Measurements from ENCODE around the gene PDE3B.

The PDE3B gene

DNA sequence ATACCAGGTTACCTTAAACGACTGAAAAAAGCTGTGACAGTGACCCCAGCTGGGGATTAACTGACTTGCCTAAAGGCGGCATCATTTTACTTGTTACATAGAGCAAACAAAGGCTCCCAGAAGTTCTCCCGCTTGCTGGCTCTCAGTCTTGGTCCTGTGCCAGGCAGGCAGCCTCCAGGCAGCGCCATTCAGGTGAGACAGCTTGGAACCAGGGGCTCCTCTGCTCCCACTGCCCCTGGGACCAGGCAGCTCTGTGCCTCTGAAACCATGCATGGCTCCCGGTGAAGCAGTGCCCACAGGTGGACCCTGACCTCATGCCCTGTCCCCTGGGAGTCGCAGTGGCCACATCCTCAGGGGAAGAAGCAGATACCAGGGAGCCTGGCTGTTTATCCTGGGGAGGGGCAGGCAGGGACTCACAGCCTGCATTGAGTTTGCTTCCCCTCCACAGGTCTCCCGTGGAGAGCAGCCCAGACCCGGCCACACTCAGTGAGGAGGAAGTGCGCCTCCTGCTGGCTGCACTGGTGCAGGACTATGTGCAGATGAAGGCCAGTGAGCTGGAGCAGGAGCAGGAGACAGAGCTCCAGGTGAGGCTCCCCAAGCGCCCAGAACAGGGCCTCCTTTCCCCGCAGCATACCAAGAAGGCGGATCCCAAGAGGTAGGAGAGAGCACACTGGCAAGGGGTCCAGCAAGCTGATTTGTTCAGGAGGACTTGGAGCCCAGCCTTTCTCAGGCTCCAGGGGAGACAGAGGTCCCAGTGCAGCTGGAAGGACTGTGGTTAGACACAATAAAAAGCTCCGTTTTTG is 264.0 kb downstream of the PDE3B start:
- Mint-ChIP-seq H3K27ac (no peak overlapping the region), H3K4me1 (ENCODE audit: low read depth) (peaks cover 36% of the 10 kb centered on the region), H3K36me3 (ENCODE audit: low read depth) (no peaks in the 10 kb centered on the region), H3K4me3 (no peak overlapping the region), H3K9me3 (no peaks in the 10 kb centered on the region), H3K27me3 (peaks cover 32% of the 10 kb centered on the region)
- intact Hi-C loops (cut with micrococcal nuclease) = loop anchor here (1.0 to 5.0 kb wide), 6 partner anchors 117 to 385 kb away; partner anchors contain the start of genes PDE3B and PSMA1

DNA sequence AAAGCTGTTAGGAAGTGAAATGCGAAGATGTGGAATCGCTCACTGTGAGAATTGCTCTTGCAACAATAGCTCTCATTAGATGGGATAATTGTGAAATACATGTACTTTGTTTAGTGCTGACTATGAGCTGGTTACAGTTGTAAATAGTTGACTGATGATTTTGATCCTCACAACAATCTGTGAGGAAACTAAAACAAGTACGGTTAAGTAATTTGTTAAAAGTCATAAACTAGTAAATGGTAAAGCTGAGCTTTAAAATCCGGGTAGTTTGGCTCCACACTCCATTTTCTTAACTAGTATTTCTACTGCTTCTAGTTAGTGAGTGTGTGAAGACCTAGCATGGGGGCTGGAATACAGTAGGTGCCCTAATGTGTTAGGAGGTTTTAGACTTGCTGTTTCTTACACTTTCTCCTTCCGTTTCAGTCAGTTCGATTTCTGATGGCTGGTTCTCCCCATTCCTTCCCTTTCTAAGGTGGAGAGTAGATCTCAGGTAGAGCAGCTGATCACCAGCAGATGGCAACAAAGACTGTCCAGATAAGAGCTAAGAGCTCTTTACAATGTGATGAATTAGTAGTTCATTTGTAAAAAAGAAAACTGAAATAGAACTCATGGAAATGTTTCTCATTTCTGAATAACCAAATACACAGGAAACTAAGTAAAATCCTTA is 264.7 kb downstream of the PDE3B start:
- peaks cover 36% of the 10 kb centered on the region for H3K4me1 Mint-ChIP-seq (ENCODE audit: low read depth)
- H3K27me3 Mint-ChIP-seq = peaks cover 32% of the 10 kb centered on the region
- no peak overlapping the region for H3K4me3 Mint-ChIP-seq
- intact Hi-C loops (cut with micrococcal nuclease) = loop anchor here (2.0 to 5.0 kb wide), 4 partner anchors 166 to 386 kb away; partner anchors contain the start of genes PDE3B and PSMA1
- H3K36me3 Mint-ChIP-seq (ENCODE audit: low read depth) = no peaks in the 10 kb centered on the region
- no peaks in the 10 kb centered on the region for H3K9me3 Mint-ChIP-seq
- no peak overlapping the region for H3K27ac Mint-ChIP-seq

DNA sequence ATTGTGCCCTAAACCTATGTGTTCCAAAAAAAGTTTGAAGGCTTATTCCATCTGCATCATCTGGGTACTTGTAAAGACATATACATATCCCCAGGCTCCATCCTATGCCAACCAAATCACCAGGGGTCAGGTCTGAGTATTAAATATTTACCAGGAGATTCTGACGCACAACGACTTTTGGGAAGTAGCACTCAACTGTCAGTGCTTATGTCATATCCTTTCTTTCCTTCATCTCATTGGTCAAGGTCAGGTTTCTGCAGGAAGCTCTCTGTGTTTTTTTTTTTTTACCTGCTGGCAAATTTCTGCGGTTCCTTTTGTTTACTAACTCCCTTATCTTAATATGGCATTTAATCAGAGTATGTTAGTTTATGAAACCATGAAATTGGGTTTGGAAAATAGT is 270.9 kb downstream of the PDE3B start:
- no peak overlapping the region for H3K4me3 Mint-ChIP-seq
- no peaks in the 10 kb centered on the region for H3K4me1 Mint-ChIP-seq (ENCODE audit: low read depth)
- H3K9me3 Mint-ChIP-seq = peaks cover 5% of the 10 kb centered on the region
- peaks cover 12% of the 10 kb centered on the region for H3K27me3 Mint-ChIP-seq
- intact Hi-C loops (cut with micrococcal nuclease) = no loop called here
- no peak overlapping the region for H3K27ac Mint-ChIP-seq
- no peaks in the 10 kb centered on the region for H3K36me3 Mint-ChIP-seq (ENCODE audit: low read depth)

DNA sequence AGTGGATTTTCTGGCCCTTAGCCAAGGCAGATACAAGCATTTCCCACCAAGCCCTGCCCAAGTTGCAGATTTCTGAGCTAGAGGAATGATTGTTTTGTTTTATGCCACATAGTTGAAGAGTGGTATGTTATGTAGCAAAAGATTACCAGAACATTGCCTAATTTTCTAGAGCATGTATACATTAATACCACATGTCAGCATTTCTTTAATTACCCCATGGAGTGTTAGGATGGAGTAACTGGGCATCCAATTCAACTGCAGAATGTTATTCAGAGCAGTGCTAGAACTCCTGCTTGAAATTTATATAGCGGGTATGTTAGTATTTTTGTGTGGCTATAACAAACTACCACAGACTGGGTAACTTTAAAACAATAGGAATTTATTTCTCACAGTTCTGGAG is 272.8 kb downstream of the PDE3B start:
- no peaks in the 10 kb centered on the region for H3K4me1 Mint-ChIP-seq (ENCODE audit: low read depth)
- H3K36me3 Mint-ChIP-seq (ENCODE audit: low read depth) = no peaks in the 10 kb centered on the region
- intact Hi-C loops (cut with micrococcal nuclease) = no loop called here
- H3K27ac Mint-ChIP-seq = no peak overlapping the region
- H3K4me3 Mint-ChIP-seq = no peak overlapping the region
- H3K27me3 Mint-ChIP-seq = peaks cover 14% of the 10 kb centered on the region
- H3K9me3 Mint-ChIP-seq = peaks cover 5% of the 10 kb centered on the region

All from dendritic cell treated with granulocyte-macrophage colony-stimulating factor and Interleukin-4, amounts not matched to agents 40 ng/mL and 50 ng/mL, for 4 days (primary cell).